H1 (cell line): ENCODE results near the gene AGFG2. TPM values are rescaled to one million over a fixed set of nuclear protein-coding genes. Genes with fewer than 3 reads are reported as not detected.

ENCODE experiments used
- CTCF ChIA-PET: fragments of 300-600 bp; sonication (Branson Sonifier 250); formaldehyde crosslinking; loops from one replicate; lab custom pipeline; 2021; ENCODE audit not compliant: partially characterized antibody; lab: Charles Lee
- POLR2A ChIA-PET: fragments of 300-600 bp; sonication (Branson Sonifier 250); formaldehyde crosslinking; loops from one replicate; lab custom pipeline; 2021; ENCODE audit warnings: inconsistent platforms; ENCODE audit not compliant: partially characterized antibody; lab: Charles Lee
- DNase-seq, 2 experiments: peaks; one replicate each; pipeline versions ENCODE4 v3.0.0 to v3.0.0-alpha.2; 2010 to 2022; ENCODE audit warnings: low spot score in 2 of 2, low read depth in 1 of 2, mixed read lengths in 1 of 2
- FAIRE-seq: peaks from 2 replicates; lab custom pipeline; 2011; peaks lifted over from hg19 to GRCh38; lab: Jason Lieb, UNC
- H2AFZ ChIP-seq: 2 replicates; pipeline ENCODE4 v1.8.1; 2012; ENCODE audit warnings: low read length, inconsistent platforms
- H2AK5ac ChIP-seq: 2 replicates; pipeline ENCODE4 v1.6.1; 2013; ENCODE audit warnings: low read depth, low read length
- H2BK120ac ChIP-seq: replicated peaks from 2 replicates; pipeline ENCODE3; 2013; ENCODE audit warnings: low read depth, low read length, inconsistent platforms
- H2BK12ac ChIP-seq: 2 replicates; pipeline ENCODE4 v1.6.1; 2013; ENCODE audit warnings: low read depth, low read length
- H2BK15ac ChIP-seq: 2 replicates; pipeline ENCODE4 v1.6.1; 2013; ENCODE audit warnings: low read length
- H2BK20ac ChIP-seq: 2 replicates; pipeline ENCODE4 v1.6.1; 2013; ENCODE audit warnings: low read length
- H2BK5ac ChIP-seq: 2 replicates; pipeline ENCODE4 v1.6.1; 2013; ENCODE audit warnings: low read depth, low read length
- H3K14ac ChIP-seq: 2 replicates; pipeline ENCODE4 v1.6.1; 2013; ENCODE audit warnings: inconsistent platforms; ENCODE audit not compliant: insufficient read length
- H3K18ac ChIP-seq: 2 replicates; pipeline ENCODE4 v1.6.1; 2013; ENCODE audit warnings: low read length; ENCODE audit errors: extremely low read depth
- H3K23ac ChIP-seq: 2 replicates; pipeline ENCODE4 v1.6.1; 2013; ENCODE audit warnings: inconsistent platforms; ENCODE audit not compliant: insufficient read length
- H3K23me2 ChIP-seq: 2 replicates; pipeline ENCODE4 v1.6.1; 2013; ENCODE audit warnings: low read depth, low read length
- H3K27ac ChIP-seq: 2 replicates; pipeline ENCODE4 v1.6.1; 2011; ENCODE audit warnings: low read depth, low read length, inconsistent platforms
- H3K27me3 ChIP-seq, 4 experiments: replicated peaks in 1 of 4; 1 replicate in 1 of 4; 2 replicates in 3 of 4; pipeline versions ENCODE4 v1.6.1 to v1.8.1; 2011 to 2013; ENCODE audit warnings: low read length in 3 of 4, mild to moderate bottlenecking in 3 of 4, inconsistent platforms in 2 of 4, mixed read lengths in 2 of 4, moderate library complexity in 1 of 4; ENCODE audit not compliant: control insufficient read depth in 3 of 4, insufficient read depth in 3 of 4; ENCODE audit errors: extremely low read depth in 1 of 4
- H3K36me3 ChIP-seq, 4 experiments: 2 replicates each; pipeline versions ENCODE4 v1.6.1 to v1.8.1; 2011 to 2013; ENCODE audit warnings: mild to moderate bottlenecking in 4 of 4, low read length in 3 of 4, moderate library complexity in 2 of 4, control low read depth in 1 of 4, inconsistent platforms in 1 of 4; ENCODE audit not compliant: insufficient read depth in 4 of 4, control insufficient read depth in 2 of 4
- H3K4ac ChIP-seq: replicated peaks from 2 replicates; pipeline ENCODE3; 2013; ENCODE audit warnings: low read length, low read depth, mixed read lengths, inconsistent platforms; ENCODE audit not compliant: insufficient read length
- H3K4me1 ChIP-seq, 4 experiments: replicated peaks in 1 of 4; 1 replicate in 1 of 4; 2 replicates in 3 of 4; pipeline versions ENCODE4 v1.6.1 to v1.8.1; 2011 to 2013; ENCODE audit warnings: low read length in 3 of 4, inconsistent platforms in 2 of 4, mixed read lengths in 1 of 4; ENCODE audit not compliant: insufficient read depth in 4 of 4, control insufficient read depth in 3 of 4
- H3K4me2 ChIP-seq, 2 experiments: 2 replicates each; pipeline versions ENCODE4 v1.6.1 to v1.8.1; 2011 to 2013; ENCODE audit warnings: low read depth in 2 of 2, low read length in 2 of 2, control low read depth in 1 of 2, inconsistent platforms in 1 of 2, mild to moderate bottlenecking in 1 of 2; ENCODE audit not compliant: insufficient read depth in 1 of 2
- H3K4me3 ChIP-seq, 4 experiments: fragments of 200-600, 300-600 bp in 1 of 4; sonication (generic), shearing (Covaris generic), sonication (Bioruptor Twin) in 1 of 4; 2 replicates each; pipeline versions ENCODE4 v1.5.1 to v1.8.1; 2011 to 2016; ENCODE audit warnings: low read length in 4 of 4, low read depth in 3 of 4, control low read depth in 2 of 4, inconsistent platforms in 2 of 4, mild to moderate bottlenecking in 2 of 4, mixed read lengths in 1 of 4, moderate library complexity in 1 of 4; ENCODE audit not compliant: insufficient read depth in 2 of 4; ENCODE audit errors: extremely low read depth in 1 of 4
- H3K56ac ChIP-seq: replicated peaks from 2 replicates; pipeline ENCODE3; 2013; ENCODE audit warnings: low read depth, mild to moderate bottlenecking, mixed read lengths, low read length, inconsistent platforms; ENCODE audit not compliant: insufficient read length
- H3K79me1 ChIP-seq: 2 replicates; pipeline ENCODE4 v1.6.1; 2013; ENCODE audit warnings: low read depth, low read length, control low read depth
- H3K79me2 ChIP-seq, 2 experiments: 2 replicates each; pipeline versions ENCODE4 v1.6.1 to v1.8.1; 2012 to 2013; ENCODE audit warnings: low read length in 2 of 2, mild to moderate bottlenecking in 2 of 2, inconsistent platforms in 1 of 2; ENCODE audit not compliant: insufficient read depth in 2 of 2, control insufficient read depth in 1 of 2
- H3K9ac ChIP-seq, 4 experiments: replicated peaks in 1 of 4; 1 replicate in 1 of 4; 2 replicates in 3 of 4; pipeline versions ENCODE4 v1.6.1 to v1.8.1; 2011 to 2013; ENCODE audit warnings: low read depth in 3 of 4, low read length in 3 of 4, control low read depth in 2 of 4, mild to moderate bottlenecking in 2 of 4, moderate library complexity in 2 of 4, inconsistent platforms in 1 of 4; ENCODE audit errors: extremely low read depth in 1 of 4
- H3K9me3 ChIP-seq, 2 experiments: 2 replicates each; pipeline versions ENCODE4 v1.6.1 to v1.8.1; 2012 to 2013; ENCODE audit warnings: mild to moderate bottlenecking in 2 of 2, moderate library complexity in 2 of 2, control low read depth in 1 of 2, inconsistent platforms in 1 of 2, low read depth in 1 of 2, low read length in 1 of 2, mixed read lengths in 1 of 2; ENCODE audit not compliant: insufficient read depth in 2 of 2
- H4K20me1 ChIP-seq, 2 experiments: replicated peaks in 1 of 2; 2 replicates each; pipeline versions ENCODE3 to v1.8.1; 2011 to 2013; ENCODE audit warnings: inconsistent platforms in 2 of 2, low read length in 2 of 2, mild to moderate bottlenecking in 1 of 2; ENCODE audit not compliant: insufficient read depth in 2 of 2, control insufficient read depth in 1 of 2
- H4K5ac ChIP-seq: 2 replicates; pipeline ENCODE4 v1.6.1; 2013; ENCODE audit warnings: low read length, low read depth, mixed read lengths, inconsistent platforms; ENCODE audit not compliant: insufficient read length
- H4K8ac ChIP-seq: 2 replicates; pipeline ENCODE4 v1.8.0; 2013; ENCODE audit warnings: mild to moderate bottlenecking, moderate library complexity, low read length, inconsistent platforms; ENCODE audit not compliant: insufficient read depth; ENCODE audit errors: extremely low read depth
- H4K91ac ChIP-seq: replicated peaks from 2 replicates; pipeline ENCODE3; 2013; ENCODE audit warnings: low read length, mixed read lengths, inconsistent platforms; ENCODE audit not compliant: insufficient read length
- WGBS, 2 experiments: shearing (Covaris generic) in 1 of 2; methylation state at CpG; one replicate each; pipeline versions ENCODE4 v1.1.6 to v1.1.7; 2013 to 2015; ENCODE audit warnings: low lambda C conversion rate in 2 of 2, mixed read lengths in 2 of 2, inconsistent platforms in 1 of 2, low coverage in 1 of 2, missing lambda C conversion rate in 1 of 2; ENCODE audit not compliant: insufficient replicate concordance in 2 of 2, insufficient coverage in 1 of 2, insufficient read length in 1 of 2; ENCODE audit errors: extremely low coverage in 1 of 2, missing lambda C conversion rate in 1 of 2; 5-methylcytosine and 5-hydroxymethylcytosine counted together
- polyA plus RNA-seq, 7 experiments: library from polyadenylated mRNA; depleted of rRNA in 3 of 7; stranded (reverse) in 5 of 7; unstranded in 2 of 7; fragments of >200 nt in 5 of 7; fragments of 200-250 nt in 2 of 7; gene quantifications; 1 replicate in 5 of 7; 2 replicates in 1 of 7; 4 replicates in 1 of 7; pipeline versions ENCODE4 v1.2.1 to v1.2.3, GENCODE V29; 2011 to 2013; ENCODE audit warnings: missing spikeins in 2 of 7, mixed read lengths in 2 of 7
- total RNA-seq: library from RNA; stranded (reverse); fragmentation: NEBNext Ultra II Directional; extraction: Animal tissue kit (Norgen Biotek cat#: 25700); gene quantifications from 2 replicates; pipeline ENCODE4 v1.2.1, GENCODE V29; 2021

The AGFG2 gene
- total and polyA plus RNA-seq, 2 of the 8 experiments (the other 6 are each of a cell fraction or from before 2014, with no cell fraction given) = 7.6 to 11.2 TPM

DNA sequence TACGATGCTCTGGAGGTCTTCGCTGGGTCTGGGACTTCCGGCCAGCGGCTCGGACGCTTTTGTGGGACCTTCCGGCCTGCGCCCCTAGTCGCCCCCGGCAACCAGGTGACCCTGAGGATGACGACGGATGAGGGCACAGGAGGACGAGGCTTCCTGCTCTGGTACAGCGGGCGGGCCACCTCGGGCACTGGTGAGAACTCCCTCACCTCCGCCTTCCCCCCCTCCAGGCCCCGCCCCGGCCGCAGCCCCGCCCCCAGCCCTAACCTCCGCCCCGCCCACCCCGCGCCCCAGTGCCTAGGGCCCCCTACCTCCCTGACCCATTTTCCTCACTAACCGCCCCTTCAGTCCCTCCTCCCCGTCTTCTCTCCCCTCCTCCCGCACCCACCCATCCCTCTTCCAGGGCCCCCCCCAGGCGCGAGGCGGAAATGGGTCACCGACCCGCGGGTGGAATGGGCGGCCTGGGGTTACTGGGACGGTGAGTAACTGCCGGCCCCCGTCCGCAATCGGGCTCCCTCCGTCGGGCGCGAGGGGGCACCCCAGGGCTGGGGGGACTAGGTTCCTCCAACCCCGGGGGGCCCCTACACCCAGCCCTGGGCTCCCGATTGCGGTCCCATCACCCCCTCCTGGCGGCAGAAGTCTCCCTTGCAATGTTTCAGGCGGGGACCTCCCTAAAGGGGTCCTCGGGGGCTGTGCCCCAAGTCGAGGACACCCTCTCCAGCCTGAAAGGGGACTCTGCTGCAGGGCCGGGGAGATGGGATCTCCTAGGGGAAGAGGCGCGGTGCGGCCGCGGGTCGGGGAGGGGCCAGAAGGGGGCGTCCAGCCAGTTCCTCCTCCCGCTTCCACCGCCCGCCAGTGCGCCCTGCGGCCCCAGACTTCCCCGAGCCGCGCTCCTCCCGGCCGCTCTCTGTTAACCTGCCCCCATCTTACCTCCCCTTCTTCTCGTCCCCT is 65.3 kb downstream of the AGFG2 start:
- Histone ChIP-seq H2BK20ac (no peak overlapping the region), H3K79me1 (0 out of 2 replicates have a peak, but pooled peaks cover 4% of the 10 kb centered on the region), H3K27me3 (peaks cover 0 to 10% (median 4%) of the 10 kb centered on the region in 4 experiments; a peak in 2 of 7 replicates), H4K91ac (peak overlapping the region; percentile 29), H3K18ac (peak overlapping the region; percentile 81), H3K4ac (peak overlapping the region; percentile 66), H3K79me2 (peaks cover 0 to 6% of the 10 kb centered on the region in 2 experiments; a peak in 1 of 4 replicates), H3K36me3 (peaks cover 0 to 7% (median under 1%) of the 10 kb centered on the region in 4 experiments; a peak in 3 of 8 replicates), H3K14ac (no peak overlapping the region), H2AK5ac (0 out of 2 replicates have a peak overlapping the region, but pooled peaks have one; percentile 9), H4K20me1 (no peaks in the 10 kb centered on the region), H2BK120ac (no peak overlapping the region), H3K27ac (peak overlapping the region; percentile 48; the same call in 1 of the 2 replicates), H3K56ac (no peak overlapping the region), H3K9me3 (no peaks in the 10 kb centered on the region), H4K8ac (peak overlapping the region; percentile 85), H4K5ac (peak overlapping the region; percentile 46), H3K9ac (peak overlapping the region in 3 of 4 experiments; percentile 45 to 79 (median 55); a peak in 3 of 7 replicates), H2BK5ac (peak overlapping the region; percentile 88; the same call in 1 of the 2 replicates), H2BK12ac (0 out of 2 replicates have a peak overlapping the region, but pooled peaks have one; percentile 43), H3K4me3 (peak overlapping the region; percentile 68 to 82 (median 78)), H2AFZ (no peak overlapping the region), H3K4me2 (peak overlapping the region; percentile 98), H3K23me2 (peaks cover 25% of the 10 kb centered on the region), H2BK15ac (0 out of 2 replicates have a peak overlapping the region, but pooled peaks have one; percentile 40), H3K23ac (no peak overlapping the region), H3K4me1 (peaks cover 0 to 31% (median 20%) of the 10 kb centered on the region in 4 experiments; a peak in 6 of 7 replicates)
- ChIA-PET CTCF (interaction anchor here (0.7 to 5.4 kb wide), 19 partner anchors 8 to 248 kb away, joined by 3 to 51 read pairs (median 5); partner anchors contain the start of genes FBXO24, GIGYF1, LRCH4 and MOSPD3), POLR2A (interaction anchor here (0.6 to 8.9 kb wide), 16 partner anchors 8 to 248 kb away, joined by 3 to 172 read pairs (median 3); partner anchors contain the start of genes FBXO24, LRCH4, MOSPD3 and SLC12A9)
- FAIRE-seq (no peak), DNase-seq (peak in 1 of 2 experiments; percentile 92)
- 3% methylated on average over 45 of the region's 70 CpGs; no CpG with 5 or more reads in 1 of the 2 experiments for WGBS, 2 experiments
